K562 (cell line): ENCODE results near the gene YPEL3. TPM values are rescaled to one million over a fixed set of nuclear protein-coding genes. Genes with fewer than 3 reads are reported as not detected.

Source experiments
- ARID1B ChIP-seq: fragments of 450-650 bp; IDR thresholded peaks from 2 replicates; pipeline ENCODE4 v1.6.1; 2016; ENCODE audit warnings: antibody characterized with exemption, mild to moderate bottlenecking, inconsistent platforms
- CBX1 ChIP-seq: sonication (generic); IDR thresholded peaks from 2 replicates; pipeline ENCODE4 v1.6.1; 2016; ENCODE audit warnings: antibody characterized with exemption, low read depth, mild to moderate bottlenecking
- CREB3 ChIP-seq: fragments of 450-650 bp; conservative IDR thresholded peaks from 2 replicates; pipeline ENCODE4 v1.6.1; 2016; ENCODE audit warnings: missing genetic modification characterization, low read depth, mild to moderate bottlenecking, missing compliant biosample characterization, moderate library complexity
- DACH1 ChIP-seq: fragments of 450-650 bp; IDR thresholded peaks from 2 replicates; pipeline ENCODE4 v1.6.1; 2018; ENCODE audit not compliant: partially characterized antibody
- EHMT2 ChIP-seq: fragments of 450-650 bp; IDR thresholded peaks from 2 replicates; pipeline ENCODE4 v1.6.1; 2018; ENCODE audit warnings: antibody characterized with exemption
- ELF4 ChIP-seq: fragments of 450-650 bp; formaldehyde crosslinking; IDR thresholded peaks from 2 replicates; pipeline ENCODE4 v1.4.0; 2022; ENCODE audit warnings: missing genetic modification characterization
- EP400 ChIP-seq: fragments of 450-650 bp; IDR thresholded peaks from 2 replicates; pipeline ENCODE4 v1.6.1; 2017; ENCODE audit warnings: antibody characterized with exemption, mild to moderate bottlenecking, moderate library complexity
- HMG20A ChIP-seq: fragments of 450-650 bp; formaldehyde crosslinking; conservative IDR thresholded peaks from 2 replicates; pipeline ENCODE4 v1.4.0; 2020; ENCODE audit warnings: mild to moderate bottlenecking, mixed read lengths
- L3MBTL2 ChIP-seq: fragments of 450-650 bp; IDR thresholded peaks from 2 replicates; pipeline ENCODE4 v1.6.1; 2016; ENCODE audit warnings: mild to moderate bottlenecking, moderate library complexity
- MGA ChIP-seq: fragments of 450-650 bp; IDR thresholded peaks from 2 replicates; pipeline ENCODE4 v1.6.1; 2016; ENCODE audit warnings: mild to moderate bottlenecking, moderate library complexity
- NR2C2 ChIP-seq, 2 experiments: fragments of 200-800 bp in 1 of 2; sonication (Bioruptor generic) in 1 of 2; sonication (generic) in 1 of 2; formaldehyde crosslinking in 1 of 2; IDR thresholded peaks; 2 replicates each; pipeline versions ENCODE4 v1.6.1 to v1.8.0; 2016 to 2022; ENCODE audit warnings: mild to moderate bottlenecking in 1 of 2, missing compliant biosample characterization in 1 of 2, missing genetic modification characterization in 1 of 2, missing genetic modification reagents in 1 of 2
- PHB2 ChIP-seq: fragments of 450-650 bp; IDR thresholded peaks from 2 replicates; pipeline ENCODE4 v1.6.1; 2017; ENCODE audit warnings: low read depth
- RB1 ChIP-seq: fragments of 450-650 bp; IDR thresholded peaks from 2 replicates; pipeline ENCODE4 v1.6.1; 2017; ENCODE audit warnings: low read depth, mild to moderate bottlenecking
- ZNF586 ChIP-seq: fragments of 450-650 bp; formaldehyde crosslinking; conservative IDR thresholded peaks from 2 replicates; pipeline ENCODE4 v1.4.0; 2020; ENCODE audit warnings: mild to moderate bottlenecking, moderate library complexity
- polyA plus RNA-seq, 8 experiments: library from polyadenylated mRNA; depleted of rRNA in 4 of 8; stranded (reverse) in 5 of 8; unstranded in 3 of 8; fragments of >200 nt; fragmentation: Nextera tagmentation in 2 of 8; fragmentation: Illumina TruSeq in 1 of 8; extraction: Ambion mirVana in 2 of 8; extraction: Trizol in 1 of 8; gene quantifications; 2 replicates each; pipeline versions ENCODE4 v1.2.1 to v1.2.3, GENCODE V29; 2011 to 2014; ENCODE audit warnings: inconsistent platforms in 1 of 8, missing spikeins in 1 of 8
- total RNA-seq, 7 experiments: library from RNA; depleted of rRNA in 6 of 7; stranded (reverse); fragments of >200 nt in 6 of 7; fragmentation: Illumina TruSeq in 2 of 7; extraction: Trizol in 2 of 7; gene quantifications; 2 replicates each; pipeline versions ENCODE4 v1.2.1 to v1.2.3, GENCODE V29; 2011 to 2021; ENCODE audit warnings: low replicate concordance in 1 of 7

The YPEL3 gene
- total and polyA plus RNA-seq, 9 of the 15 experiments (the other 6 are each of a cell fraction or from before 2014, with no cell fraction given), result 0.41 to 15.0 (median 2.9) TPM

GRCh38 chr16:30139583-30140481, 43.8 kb upstream of the YPEL3 start (continued):
- TF ChIP-seq MGA, result peak; percentile 52
- no peak for TF ChIP-seq HMG20A (CRISPR knock-in tag)
- 0 out of 2 replicates have a peak, but pooled peaks have one; percentile 19 for TF ChIP-seq EHMT2
- peak; percentile 23; the same call in 1 of the 2 replicates for TF ChIP-seq EP400
- TF ChIP-seq NR2C2 (CRISPR knock-in tag; IDR thresholded peaks at IDR 0.05), result no peak
- no peak for TF ChIP-seq NR2C2 (tag; IDR thresholded peaks at IDR 0.05)
- no peak for TF ChIP-seq CBX1
- TF ChIP-seq L3MBTL2, result peak; percentile 64
- 0 out of 2 replicates have a peak, but pooled peaks have one; percentile 22 for TF ChIP-seq ARID1B
- TF ChIP-seq ZNF586 (CRISPR knock-in tag), result no peak
- no peak for TF ChIP-seq RB1
- TF ChIP-seq ELF4 (CRISPR knock-in tag), result peak; percentile 41; the same call in 1 of the 2 replicates
- no peak for TF ChIP-seq PHB2
- TF ChIP-seq DACH1, result no peak
- TF ChIP-seq CREB3, result no peak
